ENCODE results near the gene EPS8L1. TPM values are rescaled to one million over a fixed set of nuclear protein-coding genes. Genes with fewer than 3 reads are reported as not detected.
"Not testable (repeated sequence)": the region's sequence is repeated elsewhere in the genome, so short reads cannot be mapped to it uniquely, and the experiment has no call there.

EPS8L1 gene
- total RNA-seq, 2 donors from 2014 or later = 29.4 to 52.8 TPM

DNA sequence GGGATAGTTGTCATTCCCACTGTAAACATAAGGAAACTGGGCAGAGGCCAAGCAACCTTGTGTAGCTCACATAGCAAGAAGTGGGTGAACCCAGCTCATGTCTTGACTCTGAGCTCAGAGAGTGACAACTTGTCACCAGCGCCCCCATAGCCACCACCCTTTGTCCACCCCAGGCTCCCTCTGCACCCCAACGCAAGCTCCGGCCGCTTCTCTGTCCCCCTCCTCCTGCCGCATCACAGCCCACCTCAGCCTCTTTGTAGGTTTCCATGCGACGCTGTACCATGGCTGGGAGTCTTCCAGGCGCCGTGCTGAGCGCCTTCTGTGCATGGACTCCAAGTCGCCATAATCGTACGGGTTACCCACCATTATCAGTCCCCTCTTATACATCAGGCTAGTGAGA lies 40.9 kb upstream of the EPS8L1 start:
- Mint-ChIP-seq H3K4me3 (no peak overlapping the region), H3K36me3 (ENCODE audit: low read depth) (peaks cover 19% of the 10 kb centered on the region), H3K9me3 (no peaks in the 10 kb centered on the region), H3K4me1 (no peaks in the 10 kb centered on the region), H3K27ac (peak overlapping the region; percentile 58), H3K27me3 (ENCODE audit: insufficient read depth) (no peaks in the 10 kb centered on the region)
- no peak overlapping the region for H3K27ac ChIP-seq (ENCODE audit: low read depth, low read length)
- H3K9me3 ChIP-seq (ENCODE audit: control insufficient read depth, low read length) = no peaks in the 10 kb centered on the region
- peaks cover 54% of the 10 kb centered on the region for H3K36me3 ChIP-seq (ENCODE audit: control insufficient read depth, insufficient read depth, low read length)
- H3K9ac ChIP-seq (ENCODE audit: extremely low read depth, low read length, poor library complexity, severe bottlenecking) = no peak overlapping the region
- DNase-seq = no peak
- no peak overlapping the region for H3K4me3 ChIP-seq (ENCODE audit: low read length)
- TF ChIP-seq, protein P1, sequence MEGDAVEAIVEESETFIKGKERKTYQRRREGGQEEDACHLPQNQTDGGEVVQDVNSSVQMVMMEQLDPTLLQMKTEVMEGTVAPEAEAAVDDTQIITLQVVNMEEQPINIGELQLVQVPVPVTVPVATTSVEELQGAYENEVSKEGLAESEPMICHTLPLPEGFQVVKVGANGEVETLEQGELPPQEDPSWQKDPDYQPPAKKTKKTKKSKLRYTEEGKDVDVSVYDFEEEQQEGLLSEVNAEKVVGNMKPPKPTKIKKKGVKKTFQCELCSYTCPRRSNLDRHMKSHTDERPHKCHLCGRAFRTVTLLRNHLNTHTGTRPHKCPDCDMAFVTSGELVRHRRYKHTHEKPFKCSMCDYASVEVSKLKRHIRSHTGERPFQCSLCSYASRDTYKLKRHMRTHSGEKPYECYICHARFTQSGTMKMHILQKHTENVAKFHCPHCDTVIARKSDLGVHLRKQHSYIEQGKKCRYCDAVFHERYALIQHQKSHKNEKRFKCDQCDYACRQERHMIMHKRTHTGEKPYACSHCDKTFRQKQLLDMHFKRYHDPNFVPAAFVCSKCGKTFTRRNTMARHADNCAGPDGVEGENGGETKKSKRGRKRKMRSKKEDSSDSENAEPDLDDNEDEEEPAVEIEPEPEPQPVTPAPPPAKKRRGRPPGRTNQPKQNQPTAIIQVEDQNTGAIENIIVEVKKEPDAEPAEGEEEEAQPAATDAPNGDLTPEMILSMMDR (conservative IDR thresholded peaks at IDR 0.05) = no peak
- WGBS, 2 experiments (ENCODE audit: insufficient coverage in 1 of 2, insufficient read length in 1 of 2) = 96 to 100% methylated on average over 8 to 13 of the region's 13 CpGs
- no peaks in the 10 kb centered on the region for H3K27me3 ChIP-seq (ENCODE audit: control insufficient read depth, insufficient read depth, low read length, poor library complexity, severe bottlenecking)
- no peaks in the 10 kb centered on the region for H3K4me1 ChIP-seq (ENCODE audit: control insufficient read depth, insufficient read depth, low read length)

DNA sequence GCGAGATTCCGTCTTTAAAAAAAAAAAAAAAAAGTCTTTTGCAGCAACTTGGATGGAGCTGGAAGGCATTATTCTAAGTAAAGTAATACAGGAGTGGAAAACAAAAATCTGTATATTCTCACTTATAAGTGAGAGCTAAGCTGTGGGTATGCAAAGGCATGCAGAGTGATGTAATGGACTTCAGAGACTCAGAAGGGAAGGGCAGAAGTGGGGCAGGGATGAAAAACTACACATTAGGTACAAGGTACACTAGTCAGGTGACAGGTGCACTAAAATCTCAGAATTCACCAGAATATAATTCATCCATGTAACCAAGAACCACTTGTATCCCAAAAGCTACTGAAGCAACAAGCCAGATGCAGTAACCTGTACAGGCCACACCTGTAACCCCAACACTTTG lies 39.6 kb upstream of the EPS8L1 start:
- no peak overlapping the region for H3K27ac ChIP-seq (ENCODE audit: low read depth, low read length)
- H3K36me3 ChIP-seq (ENCODE audit: control insufficient read depth, insufficient read depth, low read length) = peaks cover 54% of the 10 kb centered on the region
- H3K9ac ChIP-seq (ENCODE audit: extremely low read depth, low read length, poor library complexity, severe bottlenecking) = no peak overlapping the region
- no peaks in the 10 kb centered on the region for H3K27me3 ChIP-seq (ENCODE audit: control insufficient read depth, insufficient read depth, low read length, poor library complexity, severe bottlenecking)
- H3K4me1 Mint-ChIP-seq = no peaks in the 10 kb centered on the region
- peaks cover 22% of the 10 kb centered on the region for H3K36me3 Mint-ChIP-seq (ENCODE audit: low read depth)
- no peaks in the 10 kb centered on the region for H3K9me3 Mint-ChIP-seq
- H3K4me3 ChIP-seq (ENCODE audit: low read length) = no peak overlapping the region
- no peaks in the 10 kb centered on the region for H3K27me3 Mint-ChIP-seq (ENCODE audit: insufficient read depth)
- no peaks in the 10 kb centered on the region for H3K4me1 ChIP-seq (ENCODE audit: control insufficient read depth, insufficient read depth, low read length)
- WGBS, 2 experiments (ENCODE audit: insufficient coverage in 1 of 2, insufficient read length in 1 of 2) = 92 to 100% methylated on average over 2 of the region's 2 CpGs
- no peak overlapping the region for H3K4me3 Mint-ChIP-seq
- no peak for DNase-seq
- H3K9me3 ChIP-seq (ENCODE audit: control insufficient read depth, low read length) = no peaks in the 10 kb centered on the region
- no peak overlapping the region for H3K27ac Mint-ChIP-seq
- TF ChIP-seq, protein P1 (conservative IDR thresholded peaks at IDR 0.05) = no peak

DNA sequence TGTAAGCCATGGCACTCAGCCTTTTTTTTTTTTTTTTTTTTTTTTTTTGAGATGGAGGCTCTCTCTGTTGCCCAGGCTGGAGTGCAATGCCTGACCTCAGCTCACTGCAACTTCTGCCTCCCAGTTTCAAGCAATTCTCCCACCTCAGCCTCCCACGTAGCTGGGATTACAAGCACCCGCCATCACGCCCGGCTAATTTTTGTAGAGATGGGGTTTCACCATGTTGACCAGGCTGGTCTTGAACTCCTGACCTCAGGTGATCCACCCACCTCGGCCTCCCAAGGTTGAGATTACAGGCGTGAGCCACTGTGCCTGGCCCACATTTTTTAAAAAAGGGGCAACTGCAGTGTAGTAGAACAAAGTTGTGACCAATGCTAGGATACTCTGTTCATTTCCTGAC lies 38.1 kb upstream of the EPS8L1 start:
- not testable (repeated sequence) for DNase-seq; H3K4me1 ChIP-seq (ENCODE audit: control insufficient read depth, insufficient read depth, low read length); H3K4me3 Mint-ChIP-seq; H3K9ac ChIP-seq (ENCODE audit: extremely low read depth, low read length, poor library complexity, severe bottlenecking); H3K9me3 Mint-ChIP-seq; H3K27me3 Mint-ChIP-seq (ENCODE audit: insufficient read depth); H3K4me3 ChIP-seq (ENCODE audit: low read length); H3K27me3 ChIP-seq (ENCODE audit: control insufficient read depth, insufficient read depth, low read length, poor library complexity, severe bottlenecking); H3K27ac ChIP-seq (ENCODE audit: low read depth, low read length); H3K9me3 ChIP-seq (ENCODE audit: control insufficient read depth, low read length); H3K4me1 Mint-ChIP-seq
- H3K27ac Mint-ChIP-seq = peak overlapping the region; percentile 44
- H3K36me3 Mint-ChIP-seq (ENCODE audit: low read depth) = peaks cover 34% of the 10 kb centered on the region
- H3K36me3 ChIP-seq (ENCODE audit: control insufficient read depth, insufficient read depth, low read length) = peaks cover 54% of the 10 kb centered on the region
- WGBS, 2 experiments (ENCODE audit: insufficient coverage in 1 of 2, insufficient read length in 1 of 2) = 76 to 98% methylated on average over 2 to 6 of the region's 6 CpGs

DNA sequence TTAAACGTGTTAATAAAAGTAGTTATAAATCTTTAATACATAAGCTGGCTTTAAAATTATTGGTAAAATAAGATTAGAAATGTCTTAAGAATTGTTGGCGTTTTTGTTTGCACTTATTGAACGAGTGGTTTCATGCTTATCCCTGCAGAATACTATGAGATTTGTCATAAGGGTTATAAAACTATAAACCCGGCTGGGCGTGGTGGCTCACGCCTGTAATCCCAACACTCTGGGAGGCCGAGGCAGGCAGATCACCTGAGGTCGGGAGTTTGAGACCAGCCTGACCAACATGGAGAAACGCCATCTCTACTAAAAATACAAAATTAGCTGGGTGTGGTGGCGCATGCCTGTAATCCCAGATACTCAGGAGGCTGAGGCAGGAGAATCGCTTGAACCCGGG lies 35.0 kb upstream of the EPS8L1 start:
- WGBS, 2 experiments (ENCODE audit: insufficient coverage in 1 of 2, insufficient read length in 1 of 2) = 70 to 91% methylated on average over 2 to 11 of the region's 12 CpGs

More for the DNA sequence above, 35.0 kb upstream of the EPS8L1 start:
- H3K9me3 ChIP-seq (ENCODE audit: control insufficient read depth, low read length); H3K4me1 Mint-ChIP-seq; H3K27me3 ChIP-seq (ENCODE audit: control insufficient read depth, insufficient read depth, low read length, poor library complexity, severe bottlenecking); H3K4me3 Mint-ChIP-seq; DNase-seq; H3K4me3 ChIP-seq (ENCODE audit: low read length); H3K27ac ChIP-seq (ENCODE audit: low read depth, low read length); H3K27ac Mint-ChIP-seq; H3K9me3 Mint-ChIP-seq; H3K27me3 Mint-ChIP-seq (ENCODE audit: insufficient read depth); H3K4me1 ChIP-seq (ENCODE audit: control insufficient read depth, insufficient read depth, low read length); H3K9ac ChIP-seq (ENCODE audit: extremely low read depth, low read length, poor library complexity, severe bottlenecking): not testable (repeated sequence)
- peaks cover 47% of the 10 kb centered on the region for H3K36me3 Mint-ChIP-seq (ENCODE audit: low read depth)
- H3K36me3 ChIP-seq (ENCODE audit: control insufficient read depth, insufficient read depth, low read length) = peaks cover 64% of the 10 kb centered on the region

Data from endodermal cell (in vitro differentiated cells).